Astrocyte (in vitro differentiated cells and primary cell): Measurements from ENCODE around the gene KMT2C.

Source experiments
- CTCF ChIP-seq: IDR thresholded peaks from 2 replicates; pipeline ENCODE4 v1.5.1; 2011; ENCODE audit warnings: low read depth, mild to moderate bottlenecking, inconsistent platforms, low read length, moderate library complexity; ENCODE audit not compliant: insufficient read depth
- EZH2 ChIP-seq: IDR thresholded peaks from 2 replicates; pipeline ENCODE4 v1.6.1; 2012; ENCODE audit warnings: mild to moderate bottlenecking, low read length, inconsistent platforms; ENCODE audit not compliant: insufficient read depth

- TF ChIP-seq EZH2 (no peak), CTCF (no peak)
Observed at GRCh38 chr7:152315845-152316244, 120.0 kb downstream of the KMT2C start.
